OCI-LY1 (cell line): ENCODE measurements around the gene CLBA1.
"Not testable (repeated sequence)": the region's sequence is repeated elsewhere in the genome, so short reads cannot be mapped to it uniquely, and the experiment has no call there.

Experiments used
- EZH2 ChIP-seq: fragments of 200-600 bp; sonication (generic), shearing (Covaris generic); IDR thresholded peaks from 2 replicates; pipeline ENCODE4 v1.8.0; 2017; ENCODE audit warnings: borderline replicate concordance, mixed run types, mild to moderate bottlenecking, antibody characterized with exemption, low read length, moderate library complexity, mixed read lengths
- TF ChIP-seq, protein P1 (sequence below): fragments of 200-600 bp; sonication (generic), shearing (Covaris generic); IDR thresholded peaks from 2 replicates; pipeline ENCODE4 v1.5.1; 2017; ENCODE audit warnings: mild to moderate bottlenecking, antibody characterized with exemption, low read length, moderate library complexity, mixed read lengths

DNA sequence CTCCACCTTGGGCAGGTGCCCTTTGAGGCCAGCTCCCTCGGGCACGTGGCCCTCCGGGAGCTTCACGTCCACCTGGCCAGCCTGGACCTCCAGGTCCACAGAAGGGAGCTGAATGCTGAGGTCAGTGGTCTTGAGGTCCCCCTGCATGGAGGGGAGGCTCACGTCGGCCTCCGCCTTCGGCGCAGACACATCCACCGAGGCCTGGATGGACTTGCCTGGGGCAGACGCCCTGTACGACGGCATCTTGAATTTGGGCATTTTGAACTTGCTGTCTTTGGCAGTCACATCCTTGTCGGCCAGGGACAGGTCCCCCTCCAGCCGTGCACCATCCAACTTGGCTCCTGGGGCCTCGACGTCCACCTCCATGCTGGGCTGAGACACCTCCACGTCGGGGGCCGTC, 40.3 kb upstream of the CLBA1 start:
- not testable (repeated sequence) for TF ChIP-seq EZH2
- TF ChIP-seq, protein P1, sequence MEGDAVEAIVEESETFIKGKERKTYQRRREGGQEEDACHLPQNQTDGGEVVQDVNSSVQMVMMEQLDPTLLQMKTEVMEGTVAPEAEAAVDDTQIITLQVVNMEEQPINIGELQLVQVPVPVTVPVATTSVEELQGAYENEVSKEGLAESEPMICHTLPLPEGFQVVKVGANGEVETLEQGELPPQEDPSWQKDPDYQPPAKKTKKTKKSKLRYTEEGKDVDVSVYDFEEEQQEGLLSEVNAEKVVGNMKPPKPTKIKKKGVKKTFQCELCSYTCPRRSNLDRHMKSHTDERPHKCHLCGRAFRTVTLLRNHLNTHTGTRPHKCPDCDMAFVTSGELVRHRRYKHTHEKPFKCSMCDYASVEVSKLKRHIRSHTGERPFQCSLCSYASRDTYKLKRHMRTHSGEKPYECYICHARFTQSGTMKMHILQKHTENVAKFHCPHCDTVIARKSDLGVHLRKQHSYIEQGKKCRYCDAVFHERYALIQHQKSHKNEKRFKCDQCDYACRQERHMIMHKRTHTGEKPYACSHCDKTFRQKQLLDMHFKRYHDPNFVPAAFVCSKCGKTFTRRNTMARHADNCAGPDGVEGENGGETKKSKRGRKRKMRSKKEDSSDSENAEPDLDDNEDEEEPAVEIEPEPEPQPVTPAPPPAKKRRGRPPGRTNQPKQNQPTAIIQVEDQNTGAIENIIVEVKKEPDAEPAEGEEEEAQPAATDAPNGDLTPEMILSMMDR, result not testable (repeated sequence)
